H9 (cell line): ENCODE data around the gene SLC25A14. TPM values are rescaled to one million over a fixed set of nuclear protein-coding genes. Genes with fewer than 3 reads are reported as not detected.

Source experiments
- DNase-seq: peaks from one replicate; pipeline ENCODE4 v3.0.0-alpha.2; 2017
- H2AFZ ChIP-seq: one replicate; pipeline ENCODE4 v1.6.1; 2013; ENCODE audit warnings: mild to moderate bottlenecking, low read length, control low read depth, moderate library complexity
- H2AK5ac ChIP-seq: 2 replicates; pipeline ENCODE4 v1.6.1; 2013; ENCODE audit warnings: low read length, control low read depth, mixed read lengths; ENCODE audit not compliant: insufficient read length
- H2BK120ac ChIP-seq: one replicate; pipeline ENCODE4 v1.6.1; 2013; ENCODE audit warnings: low read depth, mild to moderate bottlenecking, low read length, control low read depth, inconsistent platforms; ENCODE audit not compliant: poor library complexity, severe bottlenecking
- H2BK12ac ChIP-seq: 2 replicates; pipeline ENCODE4 v1.6.1; 2013; ENCODE audit warnings: low read length, control low read depth, mixed read lengths, low read depth; ENCODE audit not compliant: insufficient read length
- H2BK15ac ChIP-seq: 2 replicates; pipeline ENCODE4 v1.6.1; 2013; ENCODE audit warnings: low read depth, low read length, control low read depth
- H2BK20ac ChIP-seq: one replicate; pipeline ENCODE4 v1.6.1; 2013; ENCODE audit warnings: low read depth, mild to moderate bottlenecking, low read length, control low read depth, inconsistent platforms; ENCODE audit not compliant: poor library complexity, severe bottlenecking
- H2BK5ac ChIP-seq: 2 replicates; pipeline ENCODE4 v1.6.1; 2013; ENCODE audit warnings: low read length, control low read depth, mixed read lengths; ENCODE audit not compliant: insufficient read length
- H3K14ac ChIP-seq: 2 replicates; pipeline ENCODE4 v1.6.1; 2013; ENCODE audit warnings: low read length, control low read depth; ENCODE audit not compliant: insufficient read depth
- H3K18ac ChIP-seq: 2 replicates; pipeline ENCODE4 v1.6.1; 2013; ENCODE audit warnings: low read depth, mild to moderate bottlenecking, mixed read lengths, low read length, control low read depth; ENCODE audit not compliant: insufficient read length
- H3K23ac ChIP-seq: 2 replicates; pipeline ENCODE4 v1.6.1; 2013; ENCODE audit warnings: low read length, control low read depth, mixed read lengths, low read depth; ENCODE audit not compliant: insufficient read length
- H3K23me2 ChIP-seq: 2 replicates; pipeline ENCODE4 v1.6.1; 2013; ENCODE audit warnings: low read depth, mild to moderate bottlenecking, mixed read lengths, low read length, control low read depth; ENCODE audit not compliant: insufficient read length, poor library complexity, severe bottlenecking
- H3K27ac ChIP-seq: 2 replicates; pipeline ENCODE4 v1.5.1; 2013; ENCODE audit warnings: low read length, control low read depth, mixed read lengths, low read depth; ENCODE audit not compliant: insufficient read length
- H3K27me3 ChIP-seq: 2 replicates; pipeline ENCODE4 v1.6.1; 2013; ENCODE audit warnings: low read length, control low read depth, inconsistent platforms; ENCODE audit not compliant: insufficient read depth
- H3K4ac ChIP-seq: 2 replicates; pipeline ENCODE4 v1.6.1; 2013; ENCODE audit warnings: low read depth, mild to moderate bottlenecking, control low read depth, inconsistent platforms, low read length, moderate library complexity
- H3K4me1 ChIP-seq: 2 replicates; pipeline ENCODE4 v1.6.1; 2013; ENCODE audit warnings: low read length, control low read depth, inconsistent platforms; ENCODE audit not compliant: insufficient read depth
- H3K4me2 ChIP-seq: 2 replicates; pipeline ENCODE4 v1.6.1; 2013; ENCODE audit warnings: low read length, control low read depth, mixed read lengths; ENCODE audit not compliant: insufficient read length, insufficient read depth
- H3K56ac ChIP-seq: 2 replicates; pipeline ENCODE4 v1.6.1; 2013; ENCODE audit warnings: low read depth, mild to moderate bottlenecking, mixed read lengths, low read length, control low read depth; ENCODE audit not compliant: insufficient read length
- H3K79me1 ChIP-seq: 2 replicates; pipeline ENCODE4 v1.6.1; 2013; ENCODE audit warnings: low read depth, mild to moderate bottlenecking, moderate library complexity, low read length, control low read depth, inconsistent platforms; ENCODE audit not compliant: insufficient read depth, poor library complexity, severe bottlenecking
- H3K79me2 ChIP-seq: 2 replicates; pipeline ENCODE4 v1.6.1; 2013; ENCODE audit warnings: low read length, control low read depth, inconsistent platforms; ENCODE audit not compliant: insufficient read depth
- H3K9ac ChIP-seq: 2 replicates; pipeline ENCODE4 v1.6.1; 2013; ENCODE audit warnings: low read length, control low read depth, mixed read lengths; ENCODE audit not compliant: insufficient read length; ENCODE audit errors: extremely low read depth
- H3K9me3 ChIP-seq: one replicate; pipeline ENCODE4 v1.6.1; 2013; ENCODE audit warnings: low read depth, low read length, inconsistent platforms; ENCODE audit not compliant: control insufficient read depth
- H3T11ph ChIP-seq: one replicate; pipeline ENCODE4 v1.6.1; 2013; ENCODE audit warnings: mild to moderate bottlenecking, low read length, control low read depth, inconsistent platforms
- H4K20me1 ChIP-seq: one replicate; pipeline ENCODE4 v1.6.1; 2013; ENCODE audit not compliant: control insufficient read depth, insufficient read length, insufficient read depth
- H4K5ac ChIP-seq: 2 replicates; pipeline ENCODE4 v1.6.1; 2013; ENCODE audit warnings: low read depth, mild to moderate bottlenecking, mixed read lengths, low read length, control low read depth; ENCODE audit not compliant: insufficient read length
- H4K8ac ChIP-seq: replicated peaks from 2 replicates; pipeline ENCODE4 v1.6.1; 2013; ENCODE audit warnings: low read length, control low read depth, mixed read lengths, low read depth; ENCODE audit not compliant: insufficient read length
- H4K91ac ChIP-seq: 2 replicates; pipeline ENCODE4 v1.6.1; 2013; ENCODE audit warnings: low read depth, mild to moderate bottlenecking, moderate library complexity, mixed read lengths, low read length, control low read depth; ENCODE audit not compliant: insufficient read length
- H3K27ac Mint-ChIP-seq, 3 experiments: 2 replicates in 2 of 3; 3 replicates in 1 of 3; pipeline ENCODE4 v1.8.0; 2020 to 2021; ENCODE audit warnings: mixed read lengths in 3 of 3, mild to moderate bottlenecking in 1 of 3, moderate library complexity in 1 of 3
- H3K27me3 Mint-ChIP-seq: 2 replicates; pipeline ENCODE4 v1.8.0; 2021; ENCODE audit warnings: low read depth, mild to moderate bottlenecking, moderate library complexity, mixed read lengths
- H3K36me3 Mint-ChIP-seq, 3 experiments: 2 replicates in 2 of 3; 3 replicates in 1 of 3; pipeline ENCODE4 v1.8.0; 2020 to 2021; ENCODE audit warnings: low read depth in 3 of 3, mixed read lengths in 3 of 3; ENCODE audit not compliant: insufficient read depth in 1 of 3
- H3K4me1 Mint-ChIP-seq, 2 experiments: 2 replicates each; pipeline ENCODE4 v1.8.0; 2020; ENCODE audit warnings: mixed read lengths in 2 of 2
- H3K4me3 Mint-ChIP-seq, 2 experiments: 2 replicates in 1 of 2; 3 replicates in 1 of 2; pipeline ENCODE4 v1.8.0; 2020 to 2021; ENCODE audit warnings: mild to moderate bottlenecking in 2 of 2, mixed read lengths in 2 of 2, moderate library complexity in 1 of 2
- H3K9me3 Mint-ChIP-seq, 2 experiments: 2 replicates in 1 of 2; 3 replicates in 1 of 2; pipeline ENCODE4 v1.8.0; 2020; ENCODE audit warnings: mild to moderate bottlenecking in 2 of 2, mixed read lengths in 2 of 2, moderate library complexity in 1 of 2
- WGBS: extraction: QIAGEN DNeasy Blood & Tissue Kit; methylation state at CpG from one replicate; pipeline ENCODE4 v1.1.7; 2013; ENCODE audit warnings: missing lambda C conversion rate, low lambda C conversion rate, mixed read lengths; ENCODE audit not compliant: insufficient read length; ENCODE audit errors: extremely low coverage; 5-methylcytosine and 5-hydroxymethylcytosine counted together
- total RNA-seq: library from RNA; stranded (reverse); gene quantifications from 2 replicates; pipeline ENCODE4 v1.2.1, GENCODE V29; 2021
- TF ChIP-seq, protein P1 (sequence below): fragments of 200-600 bp; sonication (generic); conservative IDR thresholded peaks from 3 replicates; pipeline ENCODE4 v1.8.0; 2021; ENCODE audit warnings: antibody characterized with exemption, mild to moderate bottlenecking

SLC25A14 gene
- total RNA-seq, 1 experiment from 2014 or later = 12.7 TPM

DNA sequence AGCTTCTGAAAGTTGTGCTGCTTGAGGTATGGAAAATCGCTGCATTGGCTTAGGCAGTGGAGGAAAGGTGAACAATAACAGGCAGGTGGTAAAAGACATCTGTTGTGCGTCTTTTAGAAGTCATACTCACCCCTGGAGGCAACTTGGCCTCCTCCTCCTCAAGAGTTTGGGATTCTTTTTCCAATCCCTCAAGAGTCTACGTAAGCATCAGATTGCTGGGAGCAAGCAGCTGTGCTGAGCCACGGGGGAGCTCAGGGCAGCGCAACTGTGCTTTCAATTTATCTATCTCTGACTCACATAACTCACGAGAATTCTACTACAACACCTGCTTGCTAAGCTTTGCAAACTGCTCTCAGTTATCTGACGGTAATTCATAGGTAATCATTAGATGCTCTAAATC, 55.6 kb downstream of the SLC25A14 start:
- H3K4me2 ChIP-seq = no peak overlapping the region
- peaks cover 40% of the 10 kb centered on the region for H3K27me3 Mint-ChIP-seq

More for the DNA sequence above, 55.6 kb downstream of the SLC25A14 start:
- H4K8ac ChIP-seq = no peak overlapping the region
- no peaks in the 10 kb centered on the region for H3K4me1 ChIP-seq
- H3K4ac ChIP-seq = no peak overlapping the region
- H4K91ac ChIP-seq = no peak overlapping the region
- H2AFZ ChIP-seq = no peak overlapping the region
- peaks cover 15% of the 10 kb centered on the region for H3K9me3 ChIP-seq
- H2BK5ac ChIP-seq = no peak overlapping the region
- no peak overlapping the region for H2BK20ac ChIP-seq
- no peaks in the 10 kb centered on the region for H3K23me2 ChIP-seq
- H3K18ac ChIP-seq = no peak overlapping the region
- H3K79me2 ChIP-seq = no peaks in the 10 kb centered on the region
- no peak overlapping the region for H2AK5ac ChIP-seq
- H3K56ac ChIP-seq = no peak overlapping the region
- TF ChIP-seq, protein P1, sequence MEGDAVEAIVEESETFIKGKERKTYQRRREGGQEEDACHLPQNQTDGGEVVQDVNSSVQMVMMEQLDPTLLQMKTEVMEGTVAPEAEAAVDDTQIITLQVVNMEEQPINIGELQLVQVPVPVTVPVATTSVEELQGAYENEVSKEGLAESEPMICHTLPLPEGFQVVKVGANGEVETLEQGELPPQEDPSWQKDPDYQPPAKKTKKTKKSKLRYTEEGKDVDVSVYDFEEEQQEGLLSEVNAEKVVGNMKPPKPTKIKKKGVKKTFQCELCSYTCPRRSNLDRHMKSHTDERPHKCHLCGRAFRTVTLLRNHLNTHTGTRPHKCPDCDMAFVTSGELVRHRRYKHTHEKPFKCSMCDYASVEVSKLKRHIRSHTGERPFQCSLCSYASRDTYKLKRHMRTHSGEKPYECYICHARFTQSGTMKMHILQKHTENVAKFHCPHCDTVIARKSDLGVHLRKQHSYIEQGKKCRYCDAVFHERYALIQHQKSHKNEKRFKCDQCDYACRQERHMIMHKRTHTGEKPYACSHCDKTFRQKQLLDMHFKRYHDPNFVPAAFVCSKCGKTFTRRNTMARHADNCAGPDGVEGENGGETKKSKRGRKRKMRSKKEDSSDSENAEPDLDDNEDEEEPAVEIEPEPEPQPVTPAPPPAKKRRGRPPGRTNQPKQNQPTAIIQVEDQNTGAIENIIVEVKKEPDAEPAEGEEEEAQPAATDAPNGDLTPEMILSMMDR = no peak
- no peak overlapping the region for H3T11ph ChIP-seq
- Mint-ChIP-seq H3K27ac (no peak overlapping the region), H3K4me1 (0 out of 4 replicates have a peak, but pooled peaks cover 0 to 3% of the 10 kb centered on the region in 2 experiments), H3K4me3 (no peak overlapping the region), H3K36me3 (0 out of 7 replicates have a peak, but pooled peaks cover 0 to 5% (median 0%) of the 10 kb centered on the region in 3 experiments), H3K9me3 (peaks cover 0 to 25% of the 10 kb centered on the region in 2 experiments; a peak in 2 of 5 replicates)
- H3K27ac ChIP-seq = no peak overlapping the region
- H2BK15ac ChIP-seq = no peak overlapping the region
- no peak for DNase-seq
- no peak overlapping the region for H4K5ac ChIP-seq
- no peaks in the 10 kb centered on the region for H3K27me3 ChIP-seq
- WGBS = no CpG with 5 or more reads among the region's 7 CpGs
- no peak overlapping the region for H3K14ac ChIP-seq
- H3K79me1 ChIP-seq = no peaks in the 10 kb centered on the region
- H2BK120ac ChIP-seq = no peak overlapping the region
- no peak overlapping the region for H3K9ac ChIP-seq
- no peak overlapping the region for H3K23ac ChIP-seq
- no peak overlapping the region for H2BK12ac ChIP-seq
- H4K20me1 ChIP-seq = no peaks in the 10 kb centered on the region
